Raji (cell line): ENCODE data around the gene DEFB128.

Source experiments
- POLR2A ChIP-seq: IDR thresholded peaks from 2 replicates; pipeline ENCODE4 v1.6.1; 2011; ENCODE audit warnings: low read depth, low read length, control low read depth; ENCODE audit not compliant: insufficient read depth

DEFB128 gene

DNA sequence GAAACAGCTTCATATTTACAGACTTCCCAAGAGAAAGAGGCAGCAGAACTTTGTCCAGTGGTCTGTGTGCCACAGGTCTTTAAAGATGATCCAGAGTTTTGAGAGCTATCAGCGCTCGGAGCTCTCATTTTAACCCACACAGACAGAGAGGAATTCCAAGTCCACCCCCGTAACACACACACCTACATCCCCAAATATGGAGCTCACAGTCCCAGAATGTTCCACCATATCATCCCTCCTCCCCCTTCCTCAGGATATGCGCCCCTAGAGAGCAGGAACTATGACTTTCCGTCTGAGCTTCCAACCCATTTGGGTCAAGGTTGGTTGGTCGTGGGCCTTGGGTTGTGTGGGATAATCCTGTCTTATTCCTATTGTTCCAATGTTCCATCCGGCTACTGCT lies at the start of gene DEFB128:
TSS of gene DEFB128 (minus strand) at position 101 of the 400 bp plus-strand sequence. CDS start at position 13, 88 bp downstream.
- TF ChIP-seq POLR2A, result no peak

DNA sequence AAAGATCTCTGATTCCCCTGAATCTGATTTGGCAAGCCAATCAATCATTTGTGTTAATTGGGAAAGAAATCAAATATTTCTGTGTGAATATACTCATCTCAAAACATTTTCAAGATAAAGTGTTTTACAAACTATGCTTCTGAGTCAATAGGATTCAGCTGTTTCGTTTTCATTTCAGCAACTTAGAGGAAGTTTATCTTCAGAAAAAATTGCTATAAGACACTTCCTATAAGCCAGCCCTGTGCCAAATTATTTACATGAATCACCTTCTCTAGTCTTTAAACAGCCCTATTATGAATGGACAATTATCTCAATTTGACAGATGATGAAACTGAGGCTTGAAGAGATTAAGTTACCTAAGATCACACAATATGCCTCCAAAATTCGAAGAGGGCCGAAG lies 48.4 kb upstream of the DEFB128 start:
- no peak for TF ChIP-seq POLR2A

DNA sequence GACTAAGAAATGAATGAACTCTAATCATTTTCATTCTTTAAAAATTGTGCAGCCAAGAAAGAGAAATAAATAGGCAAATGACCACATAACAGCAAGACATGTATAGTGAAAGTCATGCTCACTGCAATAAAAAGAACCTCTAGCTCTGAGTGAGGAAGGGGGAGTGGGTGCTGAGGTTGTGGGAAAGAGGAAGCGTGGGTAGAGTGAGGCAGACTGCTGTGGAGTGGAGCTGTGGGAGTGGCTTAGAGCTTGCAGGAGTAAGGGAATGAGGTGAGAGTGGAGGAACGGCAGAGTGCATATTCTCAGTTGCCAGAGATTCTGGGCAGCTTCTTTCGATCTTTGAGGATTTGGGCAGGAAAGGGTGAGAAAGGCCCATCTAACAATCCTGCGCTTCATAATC lies 48.0 kb upstream of the DEFB128 start:
- TF ChIP-seq POLR2A, result no peak

DNA sequence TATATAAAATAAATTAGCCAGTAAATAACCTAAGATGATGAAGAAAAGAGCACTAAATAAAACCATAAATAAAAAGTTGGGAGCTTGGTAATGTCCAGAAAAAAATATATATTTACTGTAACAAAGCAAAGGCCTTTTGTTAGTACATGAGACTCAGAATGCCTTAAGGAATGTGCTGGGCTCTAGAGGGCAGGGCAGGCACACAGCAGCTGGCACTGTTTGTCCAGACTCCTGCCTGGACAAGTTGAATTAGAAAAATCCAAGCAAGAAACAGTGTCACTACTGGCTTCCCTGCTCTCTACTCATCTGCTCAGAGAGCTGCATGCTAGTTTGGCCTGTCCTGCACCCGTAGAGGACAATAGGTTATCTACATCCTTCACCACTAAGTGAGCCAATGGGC lies 46.4 kb upstream of the DEFB128 start:
- no peak for TF ChIP-seq POLR2A

DNA sequence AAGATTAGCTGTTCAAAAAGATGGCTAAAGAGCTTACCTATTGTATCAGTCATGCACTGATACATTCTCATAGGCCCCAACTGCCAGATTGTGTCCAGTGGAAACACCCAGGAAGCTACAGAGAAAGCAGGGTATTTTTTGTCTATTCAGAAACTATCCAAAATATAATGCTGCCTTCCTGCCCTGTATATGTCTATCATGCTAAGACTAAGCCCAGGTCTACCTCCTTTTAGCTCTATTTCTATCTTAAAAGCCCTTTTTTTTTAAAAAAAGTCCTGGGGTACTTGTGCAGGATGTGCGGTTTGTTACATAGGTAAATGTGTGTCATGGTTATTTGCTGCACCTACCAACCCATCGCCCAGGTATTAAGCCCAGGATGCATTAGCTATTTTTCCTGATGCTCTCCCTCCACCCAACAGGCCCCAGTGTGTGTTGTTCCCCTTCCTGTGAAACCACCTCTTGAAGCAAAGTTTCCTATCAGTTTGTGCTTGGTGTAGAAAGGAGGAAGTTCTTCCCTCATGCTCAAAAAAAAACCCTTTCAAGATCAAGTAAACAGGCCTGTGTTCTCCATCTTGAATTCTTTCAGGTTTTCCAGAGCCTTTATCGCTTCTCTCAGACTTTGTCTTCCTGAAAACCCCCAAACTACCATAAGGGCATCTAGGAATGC lies 38.1 kb upstream of the DEFB128 start:
- TF ChIP-seq POLR2A, result no peak

DNA sequence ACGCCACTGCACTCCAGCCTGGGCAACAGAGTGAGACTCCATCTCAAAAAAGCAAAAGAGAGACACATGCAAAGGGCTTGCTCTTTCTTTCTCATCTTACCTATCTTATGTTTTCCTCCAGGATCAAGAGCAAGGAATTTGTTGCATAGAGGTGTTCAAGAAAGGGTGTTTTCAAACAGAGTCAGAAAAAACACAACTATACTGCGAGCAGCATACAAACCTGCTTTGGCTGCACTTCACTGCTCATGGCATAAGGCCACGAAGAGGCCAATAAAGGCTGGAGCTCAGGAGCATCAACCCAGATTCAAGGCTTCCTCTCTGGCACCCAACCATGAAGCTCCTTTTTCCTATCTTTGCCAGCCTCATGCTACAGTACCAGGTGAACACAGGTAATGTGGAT lies 37.4 kb upstream of the DEFB128 start, which contains the start of gene DEFB129:
TSS of gene DEFB129 (plus strand) at position 301 of the 400 bp plus-strand sequence. CDS start at position 332, 31 bp downstream.
- TF ChIP-seq POLR2A, result no peak

DNA sequence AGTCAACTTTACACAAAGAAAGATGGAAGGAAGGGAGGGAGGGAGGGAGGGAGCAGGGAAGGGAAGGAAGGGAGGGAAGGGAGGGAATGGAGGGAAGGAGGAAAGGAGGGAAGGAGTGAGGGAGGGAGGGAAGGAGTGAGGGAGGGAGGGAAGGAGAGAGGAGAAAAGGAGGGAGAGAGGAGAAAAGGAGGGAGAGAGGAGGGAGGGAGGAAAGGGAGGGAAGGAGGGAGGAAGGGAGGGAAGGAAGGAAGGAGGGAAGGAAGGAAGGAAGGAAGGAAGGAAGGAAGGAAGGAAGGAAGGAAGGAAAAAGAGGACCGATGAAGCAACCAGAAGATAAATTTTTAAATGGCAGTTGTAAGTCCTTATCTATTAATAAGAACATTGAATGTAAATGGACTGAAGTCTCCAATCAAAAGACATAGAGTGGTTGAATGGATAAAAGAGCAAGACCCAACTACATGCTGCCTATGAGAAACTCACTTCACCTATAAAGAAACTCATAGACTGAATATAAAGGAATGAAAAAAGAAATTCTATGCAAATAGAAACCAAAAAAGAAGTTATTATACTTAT lies 31.8 kb upstream of the DEFB128 start:
- no peak for TF ChIP-seq POLR2A

DNA sequence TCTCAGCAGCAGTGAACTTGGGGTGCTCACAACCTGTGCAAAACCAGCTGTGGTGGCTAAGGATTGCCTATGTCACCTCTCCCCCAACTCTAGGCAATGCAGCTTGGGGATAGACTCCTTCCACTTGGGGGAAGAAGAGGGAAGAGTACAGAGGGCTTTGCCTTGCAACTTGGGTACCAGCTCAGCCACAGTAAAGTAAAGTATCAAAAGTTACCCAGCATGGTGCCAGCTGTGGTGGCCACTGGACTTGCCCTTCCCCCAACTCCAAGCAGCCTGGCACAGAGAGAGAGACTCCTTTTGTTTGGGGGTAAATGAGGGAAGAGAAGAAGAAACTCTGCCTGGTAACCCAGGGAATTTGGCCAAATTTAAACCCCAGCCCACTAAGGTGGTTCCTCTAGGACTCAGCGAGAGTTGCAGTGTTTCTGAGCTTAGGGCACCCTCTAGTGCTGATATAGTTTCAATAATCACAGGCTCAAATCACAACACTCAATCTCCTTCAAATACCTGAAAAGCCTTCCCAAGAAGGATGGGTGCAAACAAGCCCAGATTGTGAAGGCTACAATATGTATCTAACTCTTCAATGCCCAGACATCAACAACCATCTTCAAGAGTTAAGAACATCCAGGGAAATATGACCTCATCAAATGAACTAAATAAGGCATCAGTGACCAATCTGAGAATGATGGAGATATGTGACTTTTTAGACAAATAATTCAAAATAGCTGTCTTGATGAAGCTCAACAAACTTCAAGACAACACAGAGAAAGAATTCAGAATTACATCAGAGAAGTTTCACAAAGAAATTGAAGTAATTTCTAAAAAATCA lies 30.0 kb upstream of the DEFB128 start:
- no peak for TF ChIP-seq POLR2A

DNA sequence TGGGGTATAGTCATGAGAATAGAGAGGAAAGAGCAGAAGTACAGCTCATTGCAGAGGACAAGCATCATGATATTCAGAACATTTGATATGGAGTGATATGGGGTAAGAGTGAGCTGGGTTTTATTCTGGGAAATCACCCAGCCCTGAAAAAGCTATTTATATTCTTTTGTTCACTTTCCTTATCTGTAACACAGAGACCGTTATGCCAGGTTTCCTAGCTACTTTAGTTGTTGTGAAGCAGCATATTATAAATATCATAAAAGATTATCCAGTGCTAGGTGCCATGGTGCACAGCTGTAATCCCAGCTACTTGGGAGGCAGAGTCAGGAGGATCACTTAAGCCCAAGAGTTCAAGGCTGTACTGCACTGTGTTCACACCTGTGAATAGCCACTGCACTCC lies 27.8 kb upstream of the DEFB128 start:
- TF ChIP-seq POLR2A, result no peak

DNA sequence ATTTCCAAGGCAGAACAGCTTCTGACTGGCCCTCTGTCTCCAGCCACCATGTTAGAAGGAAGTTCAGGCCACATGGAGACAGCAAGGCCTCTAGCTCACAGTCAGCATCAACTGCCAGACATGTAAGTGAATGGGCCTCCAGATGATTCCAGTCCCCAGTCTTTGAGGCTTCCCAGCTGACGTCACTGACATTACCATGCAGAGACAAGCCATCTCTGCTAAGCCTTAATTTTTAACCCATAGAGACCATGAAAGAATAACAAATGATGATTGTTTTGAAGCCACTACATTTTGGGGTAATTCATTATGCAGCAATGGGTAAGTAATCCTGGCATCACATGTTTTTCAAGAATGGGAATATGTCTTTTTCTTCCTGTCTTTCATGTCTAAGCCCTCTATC lies 26.3 kb upstream of the DEFB128 start:
- TF ChIP-seq POLR2A, result no peak

DNA sequence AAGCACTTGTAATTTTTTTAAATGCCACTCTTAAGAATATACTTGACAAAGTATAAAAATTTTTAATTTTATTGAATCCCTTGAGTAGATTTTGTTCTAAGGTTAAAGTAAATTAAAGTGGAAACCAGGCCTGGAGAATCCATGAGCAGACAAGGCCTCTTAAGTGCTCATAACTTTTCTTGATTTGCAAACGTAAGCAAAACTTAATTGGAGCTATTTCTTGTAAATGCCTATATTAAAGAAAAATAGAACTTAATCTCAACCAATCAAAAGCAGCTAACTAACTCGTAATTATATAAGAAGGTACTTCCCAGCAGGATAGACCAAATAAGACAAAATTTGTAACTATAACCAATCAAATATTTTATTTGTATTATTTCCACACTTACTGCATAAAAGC lies 24.9 kb upstream of the DEFB128 start:
- no peak for TF ChIP-seq POLR2A

DNA sequence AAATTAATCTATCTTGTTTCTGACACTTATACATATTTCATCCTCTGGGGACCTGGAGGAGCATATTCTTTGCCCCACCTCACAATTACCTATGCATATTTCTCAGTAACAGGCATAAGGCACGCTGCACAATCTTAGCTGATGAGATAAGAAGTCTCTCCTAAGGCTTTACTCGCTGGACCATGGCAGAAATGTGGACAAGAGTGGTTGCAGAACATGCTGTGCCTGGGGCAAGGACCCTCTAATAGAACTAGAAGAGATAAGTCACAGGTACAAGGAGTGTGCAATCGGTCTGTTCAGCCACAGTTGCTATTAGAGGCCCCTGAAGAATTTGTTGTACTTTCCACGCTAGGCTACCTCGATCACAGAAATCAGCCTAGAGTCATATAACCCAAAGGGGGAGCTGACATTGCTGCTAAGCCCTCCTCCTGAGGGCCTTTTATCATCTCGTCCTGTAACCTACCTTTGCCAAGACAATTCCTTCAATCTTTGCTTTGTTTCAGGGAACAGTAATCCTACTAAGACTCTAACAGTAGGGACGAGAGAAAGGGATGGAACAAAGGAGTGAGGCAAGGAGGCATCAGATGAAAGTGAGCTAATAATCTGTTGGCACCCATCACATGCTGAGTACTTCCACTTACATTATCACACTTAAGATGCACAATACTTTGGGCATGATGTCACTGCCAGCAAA lies 21.4 kb upstream of the DEFB128 start:
- TF ChIP-seq POLR2A, result no peak

DNA sequence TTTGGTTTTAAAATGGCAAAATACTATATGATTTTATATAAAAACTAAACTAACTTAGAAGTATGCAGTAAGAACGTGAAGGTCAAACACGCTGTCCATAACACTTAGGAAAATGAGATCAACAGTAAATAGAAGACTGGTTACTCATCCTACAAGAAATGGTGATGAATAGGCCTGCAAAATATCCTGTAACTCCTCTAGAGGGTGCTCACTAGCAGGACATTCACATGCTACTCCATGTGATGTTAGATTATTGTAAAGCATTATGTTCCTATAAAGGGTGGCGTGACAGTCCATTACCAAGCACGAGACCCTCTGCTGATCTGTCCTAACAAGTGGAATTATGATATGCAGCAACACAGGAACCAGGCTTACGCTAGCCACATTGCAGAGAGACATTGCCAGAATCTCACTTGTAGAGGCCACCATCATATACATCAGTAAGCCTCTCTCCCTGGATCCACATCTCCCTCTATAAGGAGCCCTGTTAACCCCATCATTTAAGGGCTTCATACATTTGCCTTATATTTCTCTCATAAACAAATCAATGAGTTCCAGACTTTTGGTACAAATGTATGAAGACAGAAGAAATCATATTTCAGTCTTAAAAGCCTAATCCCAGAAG lies 19.5 kb upstream of the DEFB128 start:
- no peak for TF ChIP-seq POLR2A

DNA sequence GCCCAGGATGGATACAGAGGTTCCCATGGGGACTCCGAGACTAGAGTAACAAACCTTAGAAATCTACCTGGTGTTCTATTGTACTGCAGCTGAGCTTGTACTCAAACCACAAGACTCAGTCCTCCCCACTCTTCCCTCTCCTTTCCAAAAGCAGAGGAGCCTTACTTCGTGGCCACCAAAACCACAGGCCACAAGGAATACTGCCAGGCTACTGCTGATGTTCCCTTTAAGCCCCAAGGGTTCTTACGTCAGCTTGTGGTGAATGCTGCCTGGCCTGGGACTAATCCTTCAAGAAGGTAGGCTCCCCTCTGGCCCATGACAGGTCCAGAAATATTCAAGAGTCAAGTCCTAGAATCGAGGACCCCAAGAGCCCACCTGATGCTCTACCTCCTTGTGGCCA lies 10.5 kb upstream of the DEFB128 start:
- no peak for TF ChIP-seq POLR2A

DNA sequence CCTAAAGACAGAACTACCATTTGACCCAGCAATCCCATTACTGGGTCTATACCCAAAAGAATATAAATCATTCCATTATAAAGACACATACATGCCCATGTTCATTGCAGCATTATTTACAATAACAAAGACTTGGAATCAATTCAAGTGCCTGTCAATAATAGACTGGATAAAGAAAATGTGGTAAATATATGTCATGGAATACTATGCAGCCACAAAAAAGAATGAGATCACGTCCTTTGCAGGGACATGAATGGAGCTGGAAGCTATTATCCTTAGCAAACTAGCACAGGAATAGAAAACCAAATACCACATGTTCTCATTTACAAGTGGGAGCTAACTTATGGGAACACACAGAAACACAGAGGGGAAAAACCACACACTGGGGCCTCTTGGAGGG lies 8.7 kb upstream of the DEFB128 start:
- TF ChIP-seq POLR2A, result no peak

DNA sequence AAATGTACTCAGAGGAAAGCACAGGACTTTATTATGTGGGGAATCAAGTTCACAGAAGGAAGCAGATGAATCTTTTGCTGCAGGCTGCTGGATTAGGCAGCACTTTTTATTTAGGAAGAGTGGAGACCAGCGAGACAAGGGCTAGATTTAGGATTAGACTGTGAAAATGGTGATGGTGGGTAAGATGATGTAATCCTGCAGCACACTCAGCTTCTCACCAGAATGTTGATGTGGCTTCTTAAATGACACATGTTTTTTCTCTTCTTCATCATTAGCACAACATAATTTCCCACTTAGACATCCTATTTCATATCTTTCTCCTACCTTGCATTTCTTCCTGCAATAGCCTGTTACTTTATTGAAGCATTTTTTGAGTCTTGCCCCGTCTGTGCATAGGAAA lies 1.8 kb downstream of the DEFB128 start:
- no peak for TF ChIP-seq POLR2A

DNA sequence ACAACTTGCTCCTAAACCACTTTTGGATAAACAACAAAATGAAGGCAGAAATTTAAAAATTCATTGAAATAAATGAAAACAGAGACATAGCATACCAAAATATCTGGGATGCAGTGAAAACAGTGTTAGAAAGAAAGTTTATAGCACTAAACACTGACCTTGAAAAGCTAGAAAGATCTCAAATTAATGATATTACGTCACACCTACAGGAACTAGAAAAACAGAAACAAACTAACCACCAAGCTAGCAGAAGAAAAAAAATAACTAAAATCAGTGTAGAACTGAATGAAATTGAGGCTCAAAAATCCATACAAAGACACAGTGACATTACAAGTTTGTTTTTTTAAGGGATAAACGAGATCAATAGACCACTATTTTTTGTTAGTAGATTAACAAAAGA lies 5.2 kb downstream of the DEFB128 start:
- TF ChIP-seq POLR2A, result no peak
